GM12891 (cell line): ENCODE data around the gene LRRC27.

Experiments used
- DNase-seq: peaks from one replicate; pipeline ENCODE4 v3.0.0; 2011; ENCODE audit warnings: low spot score; ENCODE audit not compliant: insufficient read length
- FAIRE-seq: peaks from 2 replicates; lab custom pipeline; 2011; peaks lifted over from hg19 to GRCh38; lab: Jason Lieb, UNC
- PAX5 ChIP-seq: IDR thresholded peaks from 2 replicates; pipeline ENCODE4 v1.6.1; 2011; ENCODE audit warnings: low read length, moderate library complexity, mild to moderate bottlenecking; ENCODE audit not compliant: insufficient read depth, severe bottlenecking
- POLR2A ChIP-seq: IDR thresholded peaks from 2 replicates; pipeline ENCODE4 v1.6.1; 2011; ENCODE audit warnings: low read depth, low read length, control low read depth
- POLR2AphosphoS5 ChIP-seq: IDR thresholded peaks from 2 replicates; pipeline ENCODE4 v1.6.1; 2011; ENCODE audit warnings: low read depth, low read length, control low read depth
- POU2F2 ChIP-seq: IDR thresholded peaks from 2 replicates; pipeline ENCODE4 v1.6.1; 2011; ENCODE audit warnings: low read depth, mild to moderate bottlenecking, control low read depth, low read length, moderate library complexity
- SPI1 ChIP-seq: IDR thresholded peaks from 2 replicates; pipeline ENCODE4 v1.6.1; 2011; ENCODE audit warnings: low read depth, low read length, control low read depth
- TAF1 ChIP-seq: IDR thresholded peaks from 2 replicates; pipeline ENCODE4 v1.6.1; 2011; ENCODE audit warnings: low read depth, low read length, control low read depth

The LRRC27 gene

GRCh38 chr10:132347211-132347930, 15.4 kb downstream of the LRRC27 start:
- TF ChIP-seq SPI1, result no peak
- no peak for TF ChIP-seq POLR2A
- TF ChIP-seq POU2F2, result no peak
- TF ChIP-seq PAX5, result no peak
- no peak for TF ChIP-seq POLR2AphosphoS5
- no peak for TF ChIP-seq TAF1
- no peak for FAIRE-seq

DNA sequence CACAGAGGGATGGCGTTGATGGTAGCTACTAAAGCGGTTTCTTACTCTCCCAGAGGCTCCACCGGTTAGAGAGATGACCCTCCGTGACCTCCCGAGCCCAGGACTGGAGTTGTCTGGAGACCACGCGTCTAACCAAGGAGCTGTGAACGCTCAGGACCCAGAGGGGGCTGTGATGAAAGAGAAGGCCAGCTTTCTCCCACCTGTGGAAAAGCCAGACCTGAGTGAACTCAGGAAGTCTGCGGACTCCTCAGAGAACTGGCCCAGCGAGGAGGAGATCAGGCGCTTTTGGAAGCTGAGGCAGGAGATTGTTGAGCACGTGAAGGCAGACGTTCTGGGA, 15.9 kb downstream of the LRRC27 start:
- no peak for DNase-seq
- FAIRE-seq, result no peak
- TF ChIP-seq PAX5, result no peak
- no peak for TF ChIP-seq TAF1
- no peak for TF ChIP-seq POLR2AphosphoS5
- no peak for TF ChIP-seq SPI1
- no peak for TF ChIP-seq POLR2A
- TF ChIP-seq POU2F2, result no peak

More at GRCh38 chr10:132347211-132347930, 15.4 kb downstream of the LRRC27 start:
- no peak for DNase-seq

- FAIRE-seq, result no peak
- no peak for DNase-seq
- TF ChIP-seq SPI1 (no peak), POU2F2 (no peak), POLR2A (no peak), TAF1 (no peak)
These were observed 17.8 kb downstream of the LRRC27 start for GRCh38 chr10:132349766-132350165.

GRCh38 chr10:132350391-132350790, 18.4 kb downstream of the LRRC27 start:
- DNase-seq (no peak), FAIRE-seq (no peak)
- TF ChIP-seq TAF1 (no peak), POLR2A (no peak), PAX5 (no peak), SPI1 (no peak), POLR2AphosphoS5 (no peak), POU2F2 (no peak)

DNA sequence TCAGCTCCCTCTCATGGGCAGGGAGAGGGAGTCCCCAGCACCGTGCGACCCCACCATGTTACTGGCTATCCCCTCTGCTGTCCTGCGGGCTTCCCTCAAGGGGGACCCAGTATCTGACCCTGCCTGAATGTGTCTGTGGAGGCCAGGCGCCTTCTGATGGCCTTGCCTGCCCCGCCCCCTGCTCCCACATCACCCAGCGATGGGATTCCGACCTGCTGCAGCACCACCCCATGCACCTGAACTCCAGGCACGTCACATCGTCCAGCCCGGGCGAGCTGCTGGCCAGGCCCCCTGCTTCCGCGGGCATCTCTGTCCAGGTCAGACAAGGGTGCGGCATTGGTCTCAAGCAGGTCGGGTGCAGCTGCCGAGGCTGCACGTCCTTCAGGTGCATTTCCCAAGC, 19.0 kb downstream of the LRRC27 start:
- FAIRE-seq (no peak), DNase-seq (no peak)
- TF ChIP-seq POLR2AphosphoS5, result no peak
- no peak for TF ChIP-seq PAX5
- no peak for TF ChIP-seq POU2F2
- TF ChIP-seq SPI1, result no peak
- no peak for TF ChIP-seq POLR2A
- no peak for TF ChIP-seq TAF1

GRCh38 chr10:132351611-132352010, 19.6 kb downstream of the LRRC27 start:
- TF ChIP-seq TAF1 (no peak), SPI1 (no peak), PAX5 (no peak), POU2F2 (no peak), POLR2A (no peak), POLR2AphosphoS5 (no peak)
- no peak for DNase-seq
- no peak for FAIRE-seq

DNA sequence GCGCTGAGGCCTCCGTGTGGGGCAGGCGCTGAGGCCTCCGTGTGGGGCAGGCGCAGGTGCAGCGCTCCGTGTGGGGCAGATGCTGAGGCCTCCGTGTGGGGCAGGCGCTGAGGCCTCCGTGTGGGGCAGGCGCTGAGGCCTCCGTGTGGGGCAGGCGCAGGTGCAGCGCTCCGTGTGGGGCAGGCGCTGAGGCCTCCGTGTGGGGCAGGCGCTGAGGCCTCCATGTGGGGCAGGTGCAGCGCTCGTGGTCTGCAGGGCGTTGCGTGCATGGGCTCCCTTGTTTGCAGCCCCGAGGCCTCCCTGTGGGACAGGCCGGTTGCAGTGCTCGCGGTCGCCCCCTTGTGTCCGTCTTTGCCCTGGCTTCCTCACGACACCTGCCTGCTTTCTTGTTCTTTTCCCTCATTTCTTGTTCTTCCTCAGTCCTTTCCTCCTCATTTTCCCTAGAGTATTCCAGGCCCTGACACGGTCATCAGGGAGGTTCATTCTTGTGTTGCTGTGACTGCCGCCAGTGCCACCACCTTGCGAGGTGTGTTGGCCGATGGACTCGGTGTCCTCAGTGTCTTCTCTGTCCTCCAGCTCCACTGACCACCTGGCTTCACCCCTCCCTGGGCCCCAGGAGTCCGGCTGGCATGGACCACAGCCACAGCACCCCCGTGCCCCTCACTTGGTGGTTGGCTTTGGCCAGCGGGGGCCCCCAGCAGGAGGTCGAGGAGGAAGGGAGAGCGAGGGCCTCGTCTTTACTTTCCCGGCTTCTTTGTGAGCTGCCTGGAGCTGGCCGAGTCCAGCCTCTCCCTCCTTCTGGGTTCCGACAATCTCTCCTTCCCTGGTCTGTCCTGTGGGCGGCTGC, 20.7 kb downstream of the LRRC27 start:
- FAIRE-seq (peak; percentile 31), DNase-seq (peak; percentile 95)

DNA sequence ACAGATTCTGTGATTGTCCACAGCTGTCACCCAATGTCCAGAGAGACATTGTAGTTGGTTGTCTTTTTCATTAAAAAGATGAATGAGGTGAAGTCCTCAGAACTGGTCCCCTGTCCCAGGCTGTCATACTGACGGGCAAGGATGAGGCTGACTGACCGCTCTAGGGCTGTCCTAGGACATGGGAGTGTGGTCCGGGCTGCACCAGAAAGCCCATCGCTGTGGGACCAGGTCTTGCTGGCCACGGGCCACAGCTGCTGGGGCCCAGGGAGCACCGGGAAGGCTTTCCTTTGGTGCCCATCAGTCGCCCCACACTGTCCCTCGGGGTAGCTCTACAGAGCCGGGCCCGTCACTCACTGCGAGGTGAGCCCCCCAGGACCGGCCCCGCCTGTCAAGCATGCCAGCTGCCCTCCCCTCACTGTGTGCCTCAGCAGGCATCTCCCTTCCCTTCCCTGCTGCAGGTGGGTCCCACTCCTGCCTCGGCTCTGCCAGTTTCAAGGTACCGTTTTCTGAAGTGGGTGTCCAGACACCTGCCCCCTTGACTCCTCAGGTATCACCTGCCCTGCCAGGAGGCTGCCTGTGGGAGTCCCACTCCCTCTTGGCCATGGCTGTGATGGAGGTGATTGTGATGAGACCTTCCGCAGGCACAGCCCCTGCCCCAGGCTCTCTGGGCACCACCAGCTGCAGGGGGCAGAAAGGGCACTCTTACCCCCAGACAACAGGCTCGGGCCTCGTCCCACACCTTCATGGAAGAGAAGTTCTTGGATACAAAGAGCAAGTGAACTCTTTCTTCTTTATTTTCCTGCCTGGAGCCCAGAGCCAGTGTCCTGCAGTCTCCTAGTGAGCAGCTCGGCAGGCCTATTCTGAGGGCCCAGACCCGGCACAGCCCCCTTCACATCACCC, 21.7 kb downstream of the LRRC27 start:
- FAIRE-seq, result no peak
- TF ChIP-seq POLR2AphosphoS5, result no peak
- TF ChIP-seq SPI1, result no peak
- TF ChIP-seq POLR2A, result no peak
- no peak for TF ChIP-seq POU2F2
- no peak for TF ChIP-seq TAF1
- TF ChIP-seq PAX5, result no peak

DNA sequence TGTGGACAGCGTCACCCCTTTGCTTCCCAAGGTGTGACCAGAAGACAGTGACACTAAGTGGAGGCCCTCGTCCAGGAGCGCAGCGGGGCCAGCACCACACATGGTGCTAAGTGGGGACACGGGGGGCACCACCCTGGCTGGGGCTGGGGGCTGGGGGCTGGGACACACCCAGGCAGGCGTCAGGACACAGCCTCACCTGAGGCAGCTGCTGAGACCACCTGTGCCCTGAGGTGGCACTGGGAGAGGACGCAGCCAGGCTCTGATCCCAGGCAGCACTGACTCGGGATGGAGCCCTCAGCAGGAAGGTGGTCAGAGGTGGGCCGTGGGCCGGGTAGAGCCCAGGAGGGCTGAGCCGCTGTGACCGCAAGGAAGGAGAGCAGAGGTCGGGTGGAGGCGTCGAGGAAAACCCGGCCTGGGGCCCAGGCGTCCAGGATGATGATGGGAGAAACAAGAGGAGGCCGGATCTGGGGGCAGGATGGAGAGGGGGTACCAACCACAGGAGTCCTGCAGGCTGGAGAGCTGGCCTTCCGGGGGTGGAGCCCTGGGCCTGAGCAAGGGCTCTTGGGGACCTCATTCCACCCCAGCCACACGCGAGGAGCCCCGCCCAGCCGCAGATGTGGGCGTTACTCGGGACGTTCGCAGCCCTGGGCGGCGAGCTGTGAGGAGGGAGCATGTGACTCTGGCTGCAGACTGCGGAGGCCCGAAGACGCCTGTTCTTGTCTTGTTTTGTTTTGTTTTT, 22.5 kb downstream of the LRRC27 start:
- DNase-seq (no peak), FAIRE-seq (no peak)
- TF ChIP-seq PAX5 (no peak), TAF1 (no peak), POU2F2 (no peak), POLR2AphosphoS5 (no peak), POLR2A (no peak)

More for the DNA sequence above, 21.7 kb downstream of the LRRC27 start:
- DNase-seq, result no peak
